ENCODE results near the gene DICER1. TPM values are rescaled to one million over a fixed set of nuclear protein-coding genes. Genes with fewer than 3 reads are reported as not detected.

DICER1 gene
- total RNA-seq, 1 experiment from 2014 or later, result 62.0 TPM

GRCh38 chr14:95068521-95068920 lies 88.8 kb downstream of the DICER1 start (continued):
- TF ChIP-seq AFF4 (CRISPR knock-in tag; IDR thresholded peaks at IDR 0.05; ENCODE audit: borderline replicate concordance) (no peak), E2F4 (CRISPR knock-in tag; IDR thresholded peaks at IDR 0.05; ENCODE audit: borderline replicate concordance, low read depth) (no peak)

- no peaks in the 10 kb centered on the region for H3K9me3 Mint-ChIP-seq
- ATAC-seq (no peak), DNase-seq (ENCODE audit: low spot score) (no peak)
- H3K27ac Mint-ChIP-seq, result no peak overlapping the region
- H3K4me1 Mint-ChIP-seq, result 0 out of 2 replicates have a peak, but pooled peaks cover 3% of the 10 kb centered on the region
- ChIA-PET CTCF (interaction anchor here (1.3 kb wide), 1 partner anchor 294 kb away, joined by 3 read pairs; no protein-coding TSS in a partner anchor), POLR2A (no interaction called here)
- H3K4me3 Mint-ChIP-seq, result no peak overlapping the region
- TF ChIP-seq FOXK1 (CRISPR knock-in tag; IDR thresholded peaks at IDR 0.05) (no peak), GABPB1 (CRISPR knock-in tag; IDR thresholded peaks at IDR 0.05) (no peak), SMAD4 (CRISPR knock-in tag; IDR thresholded peaks at IDR 0.05) (no peak), ZBTB43 (CRISPR knock-in tag; IDR thresholded peaks at IDR 0.05) (no peak), GRHL2 (CRISPR knock-in tag; IDR thresholded peaks at IDR 0.05; ENCODE audit: insufficient replicate concordance, severe bottlenecking) (no peak), PRDM15 (CRISPR knock-in tag; IDR thresholded peaks at IDR 0.05) (no peak), NFATC4 (CRISPR knock-in tag; IDR thresholded peaks at IDR 0.05) (no peak), ZNF138 (CRISPR knock-in tag; conservative IDR thresholded peaks at IDR 0.05) (no peak), ARID4B (CRISPR knock-in tag; IDR thresholded peaks at IDR 0.05; ENCODE audit: borderline replicate concordance) (no peak)
- H3K36me3 Mint-ChIP-seq, result no peaks in the 10 kb centered on the region
- H3K27me3 Mint-ChIP-seq (ENCODE audit: low read depth), result no peaks in the 10 kb centered on the region
Observed at GRCh38 chr14:95068080-95068479, 89.2 kb downstream of the DICER1 start.
